Chondrocyte (in vitro differentiated cells): ENCODE results near the gene OR8D1. TPM values are rescaled to one million over a fixed set of nuclear protein-coding genes. Genes with fewer than 3 reads are reported as not detected.
"Not testable (repeated sequence)": the region's sequence is repeated elsewhere in the genome, so short reads cannot be mapped to it uniquely, and the experiment has no call there.

Source experiments
- DNase-seq: peaks from one replicate; pipeline ENCODE4 v3.0.0; 2021; ENCODE audit warnings: mixed read lengths, low spot score
- H3K27ac Mint-ChIP-seq: one replicate; pipeline ENCODE4 v1.8.0; 2021; ENCODE audit warnings: mild to moderate bottlenecking, moderate library complexity, mixed read lengths; ENCODE audit not compliant: unreplicated experiment
- H3K27me3 Mint-ChIP-seq: 2 replicates; pipeline ENCODE4 v1.8.0; 2021; ENCODE audit warnings: low read depth, mixed read lengths
- H3K36me3 Mint-ChIP-seq: 2 replicates; pipeline ENCODE4 v1.8.0; 2021; ENCODE audit warnings: low read depth, mixed read lengths
- H3K4me1 Mint-ChIP-seq: 2 replicates; pipeline ENCODE4 v1.8.0; 2021; ENCODE audit warnings: low read depth, mild to moderate bottlenecking, mixed read lengths
- H3K4me3 Mint-ChIP-seq: one replicate; pipeline ENCODE4 v1.8.0; 2021; ENCODE audit warnings: mild to moderate bottlenecking, moderate library complexity, mixed read lengths; ENCODE audit not compliant: unreplicated experiment
- H3K9me3 Mint-ChIP-seq: 2 replicates; pipeline ENCODE4 v1.8.0; 2021; ENCODE audit warnings: low read depth, mixed read lengths
- total RNA-seq: library from RNA; stranded (reverse); gene quantifications from 3 replicates; pipeline ENCODE4 v1.2.1, GENCODE V29; 2021
- TF ChIP-seq, protein P1 (sequence below): fragments of 200-600 bp; sonication (generic); IDR thresholded peaks from 2 replicates; pipeline ENCODE4 v1.5.0; 2021; ENCODE audit warnings: antibody characterized with exemption, mild to moderate bottlenecking, moderate library complexity

The OR8D1 gene
- total RNA-seq, 1 donor from 2014 or later = not detected

- Mint-ChIP-seq H3K36me3 (no peaks in the 10 kb centered on the region), H3K4me1 (no peaks in the 10 kb centered on the region), H3K27ac (no peak overlapping the region), H3K9me3 (peaks cover 19% of the 10 kb centered on the region), H3K27me3 (no peaks in the 10 kb centered on the region), H3K4me3 (no peak overlapping the region)
- no peak for DNase-seq
- TF ChIP-seq, protein P1, sequence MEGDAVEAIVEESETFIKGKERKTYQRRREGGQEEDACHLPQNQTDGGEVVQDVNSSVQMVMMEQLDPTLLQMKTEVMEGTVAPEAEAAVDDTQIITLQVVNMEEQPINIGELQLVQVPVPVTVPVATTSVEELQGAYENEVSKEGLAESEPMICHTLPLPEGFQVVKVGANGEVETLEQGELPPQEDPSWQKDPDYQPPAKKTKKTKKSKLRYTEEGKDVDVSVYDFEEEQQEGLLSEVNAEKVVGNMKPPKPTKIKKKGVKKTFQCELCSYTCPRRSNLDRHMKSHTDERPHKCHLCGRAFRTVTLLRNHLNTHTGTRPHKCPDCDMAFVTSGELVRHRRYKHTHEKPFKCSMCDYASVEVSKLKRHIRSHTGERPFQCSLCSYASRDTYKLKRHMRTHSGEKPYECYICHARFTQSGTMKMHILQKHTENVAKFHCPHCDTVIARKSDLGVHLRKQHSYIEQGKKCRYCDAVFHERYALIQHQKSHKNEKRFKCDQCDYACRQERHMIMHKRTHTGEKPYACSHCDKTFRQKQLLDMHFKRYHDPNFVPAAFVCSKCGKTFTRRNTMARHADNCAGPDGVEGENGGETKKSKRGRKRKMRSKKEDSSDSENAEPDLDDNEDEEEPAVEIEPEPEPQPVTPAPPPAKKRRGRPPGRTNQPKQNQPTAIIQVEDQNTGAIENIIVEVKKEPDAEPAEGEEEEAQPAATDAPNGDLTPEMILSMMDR = no peak
Observed at GRCh38 chr11:124277207-124277606, 36.5 kb downstream of the OR8D1 start.

DNA sequence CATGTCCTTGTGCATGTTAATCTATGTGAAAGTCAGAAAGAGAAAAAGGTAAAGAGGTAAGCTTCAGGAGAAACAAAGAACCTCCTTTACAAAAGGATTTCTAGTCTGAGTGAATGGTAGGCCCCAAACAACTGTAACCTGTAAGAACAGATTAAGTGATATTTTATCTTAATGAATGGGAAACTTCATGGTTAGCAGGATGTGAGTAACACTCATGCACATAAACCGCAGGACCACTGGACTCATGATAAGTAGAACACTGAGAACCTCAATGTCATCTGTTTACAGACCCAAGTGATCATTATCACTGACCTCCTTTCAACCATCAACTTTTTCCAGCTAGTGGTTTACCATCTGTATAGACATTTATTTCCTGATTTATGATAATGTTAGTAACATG is 37.7 kb downstream of the OR8D1 start:
- TF ChIP-seq, protein P1 = no peak
- no peak overlapping the region for H3K27ac Mint-ChIP-seq
- no peaks in the 10 kb centered on the region for H3K4me1 Mint-ChIP-seq
- H3K9me3 Mint-ChIP-seq = peaks cover 8% of the 10 kb centered on the region
- no peaks in the 10 kb centered on the region for H3K36me3 Mint-ChIP-seq
- no peaks in the 10 kb centered on the region for H3K27me3 Mint-ChIP-seq
- H3K4me3 Mint-ChIP-seq = no peak overlapping the region
- DNase-seq = no peak

- Mint-ChIP-seq H3K9me3 (no peaks in the 10 kb centered on the region), H3K27me3 (peaks cover 2% of the 10 kb centered on the region)
- TF ChIP-seq, protein P1 = no peak
Observed at GRCh38 chr11:124274000-124274399, 39.7 kb downstream of the OR8D1 start.

GRCh38 chr11:124270886-124271285 is 42.9 kb downstream of the OR8D1 start:
- H3K36me3 Mint-ChIP-seq, H3K27ac Mint-ChIP-seq, H3K9me3 Mint-ChIP-seq, DNase-seq, H3K4me1 Mint-ChIP-seq, H3K4me3 Mint-ChIP-seq, H3K27me3 Mint-ChIP-seq: not testable (repeated sequence)

More at GRCh38 chr11:124274000-124274399, 39.7 kb downstream of the OR8D1 start:
- no peaks in the 10 kb centered on the region for H3K36me3 Mint-ChIP-seq
- DNase-seq = no peak
- no peak overlapping the region for H3K27ac Mint-ChIP-seq
- H3K4me3 Mint-ChIP-seq = no peak overlapping the region
- H3K4me1 Mint-ChIP-seq = no peaks in the 10 kb centered on the region

DNA sequence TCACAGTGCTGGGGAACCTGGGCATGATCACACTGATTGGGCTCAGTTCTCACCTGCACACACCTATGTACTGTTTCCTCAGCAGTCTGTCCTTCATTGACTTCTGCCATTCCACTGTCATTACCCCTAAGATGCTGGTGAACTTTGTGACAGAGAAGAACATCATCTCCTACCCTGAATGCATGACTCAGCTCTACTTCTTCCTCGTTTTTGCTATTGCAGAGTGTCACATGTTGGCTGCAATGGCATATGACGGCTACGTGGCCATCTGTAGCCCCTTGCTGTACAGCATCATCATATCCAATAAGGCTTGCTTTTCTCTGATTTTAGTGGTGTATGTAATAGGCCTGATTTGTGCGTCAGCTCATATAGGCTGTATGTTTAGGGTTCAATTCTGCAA is 48.7 kb downstream of the OR8D1 start:
- H3K27me3 Mint-ChIP-seq = peaks cover 12% of the 10 kb centered on the region
- DNase-seq, H3K9me3 Mint-ChIP-seq, H3K27ac Mint-ChIP-seq, H3K36me3 Mint-ChIP-seq, H3K4me3 Mint-ChIP-seq, H3K4me1 Mint-ChIP-seq: not testable (repeated sequence)

GRCh38 chr11:124256076-124256475 is 57.7 kb downstream of the OR8D1 start, which contains the start of gene OR8G5:
TSS of gene OR8G5 (plus strand) at chr11:124256376. CDS start at chr11:124264932, 8,556 bp downstream.
- Mint-ChIP-seq H3K36me3 (no peaks in the 10 kb centered on the region), H3K27ac (no peak within 1 kb of the TSS), H3K4me3 (no peak within 1 kb of the TSS), H3K9me3 (no peaks in the 10 kb centered on the region), H3K27me3 (peaks cover 17% of the 10 kb centered on the region), H3K4me1 (no peaks in the 10 kb centered on the region)
- TF ChIP-seq, protein P1 = no peak
- no peak for DNase-seq

Other genes with a start within 250 kb of the OR8D1 start
- 2.7 to 11.0 TPM (median 3.1 TPM) in 3 replicates for gene VWA5A, start 198.5 kb downstream of the OR8D1 start, total RNA-seq
- not detected in 3 replicates for gene OR10D3, start 130.6 kb downstream of the OR8D1 start, total RNA-seq
- gene OR8G1, start 72.9 kb downstream of the OR8D1 start, total RNA-seq = not detected in 3 replicates
- gene OR8G5, start 57.6 kb downstream of the OR8D1 start, total RNA-seq = 0.20 TPM in 1 of 3 replicates, not detected in the others
- not detected in 3 replicates for gene OR8D2, start 6.2 kb upstream of the OR8D1 start, total RNA-seq
- not detected in 3 replicates for gene OR8B2, start 70.5 kb upstream of the OR8D1 start, total RNA-seq
- gene OR8B3, start 85.1 kb upstream of the OR8D1 start, total RNA-seq = not detected in 3 replicates
- not detected in 3 replicates for gene OR8B4, start 110.9 kb upstream of the OR8D1 start, total RNA-seq
- not detected in 3 replicates for gene OR8B8, start 131.7 kb upstream of the OR8D1 start, total RNA-seq
- gene OR8B12, start 229.7 kb upstream of the OR8D1 start, total RNA-seq = not detected in 3 replicates